Measurements from ENCODE around the gene LIPM. TPM values are rescaled to one million over a fixed set of nuclear protein-coding genes. Genes with fewer than 3 reads are reported as not detected.

LIPM gene
- total RNA-seq, 1 donor from 2014 or later = not detected

DNA sequence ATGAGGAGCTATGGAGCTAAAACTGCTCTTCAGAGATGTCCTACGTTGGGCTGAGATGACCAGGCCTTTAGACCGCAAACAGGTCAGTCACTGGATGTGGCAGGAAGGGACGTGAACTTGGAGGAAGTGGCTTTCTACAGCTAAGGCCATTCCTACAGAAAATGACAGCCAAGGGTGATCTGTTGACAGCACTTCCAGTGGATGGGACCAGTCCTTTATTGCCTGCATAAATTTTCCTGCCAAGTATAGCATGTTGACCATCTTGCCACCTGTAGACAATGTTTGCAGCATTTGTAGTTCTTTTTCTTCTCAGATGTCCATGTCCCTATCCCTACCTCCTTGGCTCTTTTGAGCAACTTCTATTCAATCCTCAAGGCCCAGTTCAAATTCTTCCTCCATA is 3.4 kb downstream of the LIPM start:
- no peaks in the 10 kb centered on the region for H3K36me3 Mint-ChIP-seq (ENCODE audit: unreplicated experiment)

DNA sequence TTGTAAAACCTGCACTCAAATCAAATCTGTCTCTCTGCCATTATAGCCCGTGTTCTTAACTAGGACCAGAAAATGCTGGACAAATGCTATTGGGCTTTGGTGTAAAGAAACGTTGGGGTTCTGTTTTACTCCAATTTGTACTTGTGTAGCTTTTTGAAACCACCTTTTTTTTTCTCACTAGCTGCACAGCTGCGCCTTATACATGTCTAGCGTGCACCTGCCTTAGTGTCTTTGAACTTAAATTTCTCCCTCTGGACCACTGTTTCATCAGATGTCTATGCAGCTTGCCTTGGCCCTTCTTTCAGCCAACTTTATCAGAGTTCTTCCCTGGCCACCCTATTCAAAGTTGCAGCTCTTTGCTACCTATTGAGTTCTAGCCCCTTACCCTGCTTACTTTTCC is 7.1 kb downstream of the LIPM start:
- H3K9me3 Mint-ChIP-seq (ENCODE audit: unreplicated experiment) = no peaks in the 10 kb centered on the region
- H3K4me3 Mint-ChIP-seq (ENCODE audit: unreplicated experiment) = no peak overlapping the region
- H3K4me1 Mint-ChIP-seq (ENCODE audit: unreplicated experiment) = peaks cover 2% of the 10 kb centered on the region
- H3K27me3 Mint-ChIP-seq (ENCODE audit: unreplicated experiment) = peaks cover 29% of the 10 kb centered on the region
- TF ChIP-seq, protein P1, sequence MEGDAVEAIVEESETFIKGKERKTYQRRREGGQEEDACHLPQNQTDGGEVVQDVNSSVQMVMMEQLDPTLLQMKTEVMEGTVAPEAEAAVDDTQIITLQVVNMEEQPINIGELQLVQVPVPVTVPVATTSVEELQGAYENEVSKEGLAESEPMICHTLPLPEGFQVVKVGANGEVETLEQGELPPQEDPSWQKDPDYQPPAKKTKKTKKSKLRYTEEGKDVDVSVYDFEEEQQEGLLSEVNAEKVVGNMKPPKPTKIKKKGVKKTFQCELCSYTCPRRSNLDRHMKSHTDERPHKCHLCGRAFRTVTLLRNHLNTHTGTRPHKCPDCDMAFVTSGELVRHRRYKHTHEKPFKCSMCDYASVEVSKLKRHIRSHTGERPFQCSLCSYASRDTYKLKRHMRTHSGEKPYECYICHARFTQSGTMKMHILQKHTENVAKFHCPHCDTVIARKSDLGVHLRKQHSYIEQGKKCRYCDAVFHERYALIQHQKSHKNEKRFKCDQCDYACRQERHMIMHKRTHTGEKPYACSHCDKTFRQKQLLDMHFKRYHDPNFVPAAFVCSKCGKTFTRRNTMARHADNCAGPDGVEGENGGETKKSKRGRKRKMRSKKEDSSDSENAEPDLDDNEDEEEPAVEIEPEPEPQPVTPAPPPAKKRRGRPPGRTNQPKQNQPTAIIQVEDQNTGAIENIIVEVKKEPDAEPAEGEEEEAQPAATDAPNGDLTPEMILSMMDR (IDR thresholded peaks at IDR 0.05) = no peak
- no peak for DNase-seq (ENCODE audit: extremely low spot score, unreplicated experiment)
- H3K36me3 Mint-ChIP-seq (ENCODE audit: unreplicated experiment) = no peaks in the 10 kb centered on the region
- H3K27ac Mint-ChIP-seq (ENCODE audit: unreplicated experiment) = no peak overlapping the region

More for the DNA sequence above, 3.4 kb downstream of the LIPM start:
- peaks cover 14% of the 10 kb centered on the region for H3K27me3 Mint-ChIP-seq (ENCODE audit: unreplicated experiment)
- H3K27ac Mint-ChIP-seq (ENCODE audit: unreplicated experiment) = no peak overlapping the region
- H3K9me3 Mint-ChIP-seq (ENCODE audit: unreplicated experiment) = no peaks in the 10 kb centered on the region
- H3K4me1 Mint-ChIP-seq (ENCODE audit: unreplicated experiment) = peaks cover 2% of the 10 kb centered on the region
- TF ChIP-seq, protein P1 (IDR thresholded peaks at IDR 0.05) = no peak
- no peak overlapping the region for H3K4me3 Mint-ChIP-seq (ENCODE audit: unreplicated experiment)
- no peak for DNase-seq (ENCODE audit: extremely low spot score, unreplicated experiment)

DNA sequence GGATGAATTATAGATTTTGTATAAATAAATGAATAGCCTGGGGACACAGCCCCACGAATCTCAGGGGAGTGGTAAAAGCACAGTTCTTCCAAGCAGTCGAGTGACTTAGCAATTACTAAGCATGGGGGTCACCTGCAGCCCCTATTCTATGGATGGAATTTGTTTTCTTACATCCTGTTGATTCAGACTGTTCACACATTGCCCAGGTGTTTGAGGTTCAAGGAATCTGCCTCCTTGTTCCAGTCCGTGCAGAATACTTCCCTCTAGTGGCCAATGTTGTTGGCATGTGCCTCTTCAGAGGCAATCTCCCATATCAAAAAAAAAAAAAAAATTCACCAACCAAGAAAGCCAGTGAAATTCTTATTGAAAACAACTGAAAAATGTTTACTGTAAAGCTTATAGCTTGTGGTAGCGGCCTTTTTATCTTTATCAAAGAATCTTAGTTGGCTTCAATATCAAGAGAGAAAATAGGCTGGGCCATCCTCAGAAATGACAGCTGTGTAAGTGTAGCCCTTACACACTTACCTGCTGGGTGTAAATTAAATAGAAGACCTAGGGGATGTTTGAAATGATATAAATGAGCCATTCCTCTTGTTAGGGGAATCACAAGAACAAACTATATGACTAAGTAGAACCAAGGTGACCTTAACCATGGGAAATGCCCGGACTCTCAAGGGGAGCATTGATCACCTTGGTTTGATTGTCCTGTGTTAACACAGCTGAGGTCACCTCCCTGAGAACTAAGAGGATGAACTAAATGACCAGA is 7.8 kb downstream of the LIPM start:
- peaks cover 32% of the 10 kb centered on the region for H3K27me3 Mint-ChIP-seq (ENCODE audit: unreplicated experiment)
- peaks cover 2% of the 10 kb centered on the region for H3K4me1 Mint-ChIP-seq (ENCODE audit: unreplicated experiment)
- no peak overlapping the region for H3K4me3 Mint-ChIP-seq (ENCODE audit: unreplicated experiment)
- no peak overlapping the region for H3K27ac Mint-ChIP-seq (ENCODE audit: unreplicated experiment)
- no peaks in the 10 kb centered on the region for H3K9me3 Mint-ChIP-seq (ENCODE audit: unreplicated experiment)
- H3K36me3 Mint-ChIP-seq (ENCODE audit: unreplicated experiment) = no peaks in the 10 kb centered on the region
- TF ChIP-seq, protein P1 (IDR thresholded peaks at IDR 0.05) = peak; percentile 80
- no peak for DNase-seq (ENCODE audit: extremely low spot score, unreplicated experiment)

DNA sequence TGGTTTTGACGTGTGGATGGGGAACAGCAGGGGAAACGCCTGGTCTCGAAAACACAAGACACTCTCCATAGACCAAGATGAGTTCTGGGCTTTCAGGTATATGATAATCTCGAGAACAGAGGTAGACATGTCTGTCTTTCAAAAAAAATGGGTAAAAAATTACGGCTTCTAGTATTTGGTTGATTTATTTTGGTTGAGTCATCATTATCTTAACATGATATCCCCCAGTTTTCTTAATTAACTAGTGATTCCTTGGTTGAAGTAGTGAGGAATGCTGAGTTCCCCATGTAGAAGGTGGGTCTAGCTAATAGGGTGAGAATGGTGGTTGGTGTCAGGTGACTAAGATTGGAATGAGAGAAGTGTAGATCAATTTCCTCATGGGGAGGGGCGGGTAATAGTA is 10.7 kb downstream of the LIPM start:
- Mint-ChIP-seq H3K9me3 (ENCODE audit: unreplicated experiment) (no peaks in the 10 kb centered on the region), H3K4me1 (ENCODE audit: unreplicated experiment) (peaks cover 2% of the 10 kb centered on the region), H3K36me3 (ENCODE audit: unreplicated experiment) (no peaks in the 10 kb centered on the region), H3K27me3 (ENCODE audit: unreplicated experiment) (peaks cover 54% of the 10 kb centered on the region), H3K4me3 (ENCODE audit: unreplicated experiment) (no peak overlapping the region), H3K27ac (ENCODE audit: unreplicated experiment) (no peak overlapping the region)
- TF ChIP-seq, protein P1 (IDR thresholded peaks at IDR 0.05) = no peak
- DNase-seq (ENCODE audit: extremely low spot score, unreplicated experiment) = no peak

DNA sequence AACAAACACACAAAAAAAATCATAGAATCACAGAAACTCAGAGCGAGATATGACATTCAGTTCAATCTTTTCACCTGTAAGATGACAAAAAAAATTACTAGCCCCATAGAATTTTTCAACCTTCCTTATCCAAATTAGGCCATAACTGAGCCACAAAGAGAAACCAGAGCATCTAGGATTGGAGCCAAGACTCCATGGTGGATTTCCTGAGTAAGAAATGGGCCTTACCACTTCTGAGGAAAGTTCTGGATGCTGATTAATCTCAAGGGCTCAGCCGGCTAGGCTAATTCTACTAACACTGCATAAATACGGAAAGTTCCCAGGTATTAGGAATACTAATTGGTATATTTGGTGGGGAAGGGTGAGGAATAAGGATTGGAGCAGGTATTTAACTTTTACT is 16.8 kb downstream of the LIPM start:
- no peaks in the 10 kb centered on the region for H3K9me3 Mint-ChIP-seq (ENCODE audit: unreplicated experiment)
- no peaks in the 10 kb centered on the region for H3K4me1 Mint-ChIP-seq (ENCODE audit: unreplicated experiment)
- TF ChIP-seq, protein P1 (IDR thresholded peaks at IDR 0.05) = no peak
- no peak overlapping the region for H3K27ac Mint-ChIP-seq (ENCODE audit: unreplicated experiment)
- peaks cover 38% of the 10 kb centered on the region for H3K27me3 Mint-ChIP-seq (ENCODE audit: unreplicated experiment)
- DNase-seq (ENCODE audit: extremely low spot score, unreplicated experiment) = no peak
- no peaks in the 10 kb centered on the region for H3K36me3 Mint-ChIP-seq (ENCODE audit: unreplicated experiment)
- H3K4me3 Mint-ChIP-seq (ENCODE audit: unreplicated experiment) = no peak overlapping the region

All from osteocyte (in vitro differentiated cells).